Heart right ventricle (tissue), 16 donors: ENCODE measurements around the gene TMEM63B. TPM values are rescaled to one million over a fixed set of nuclear protein-coding genes. Genes with fewer than 3 reads are reported as not detected.
A peak's percentile ranks its signal among the peaks of the same experiment; 100 is the strongest.

Source experiments
- ATAC-seq, 8 donors: fragments of 200-7000 bp; cut with Tn5 transposase; one replicate each; pipeline ENCODE4 v1.9.1; 2020; ENCODE audit warnings: mild to moderate bottlenecking in 8 of 8, moderate library complexity in 8 of 8, moderate number of reproducible peaks in 1 of 8
- DNase-seq, 2 donors: peaks; one replicate each; pipeline ENCODE4 v3.0.0-alpha.2; 2020
- H3K27ac ChIP-seq, 10 donors: fragments of 200-600 bp; sonication (generic) in 2 of 10; one replicate each; pipeline versions ENCODE4 v1.5.0 to v1.8.0; 2020 to 2022; ENCODE audit warnings: mild to moderate bottlenecking in 3 of 10
- H3K27me3 ChIP-seq, 7 donors: fragments of 200-600 bp; one replicate each; pipeline ENCODE4 v1.8.0; 2021 to 2022; ENCODE audit warnings: mild to moderate bottlenecking in 2 of 7
- H3K36me3 ChIP-seq, 9 donors: fragments of 200-600 bp; sonication (generic) in 1 of 9; one replicate each; pipeline versions ENCODE4 v1.5.0 to v1.8.0; 2020 to 2022; ENCODE audit warnings: mild to moderate bottlenecking in 2 of 9
- H3K4me1 ChIP-seq, 9 donors: fragments of 200-600 bp; sonication (generic) in 1 of 9; one replicate each; pipeline versions ENCODE4 v1.5.0 to v1.8.0; 2020 to 2022; ENCODE audit warnings: mild to moderate bottlenecking in 4 of 9
- H3K4me3 ChIP-seq, 10 donors: fragments of 200-600 bp; sonication (generic) in 2 of 10; one replicate each; pipeline versions ENCODE4 v1.5.0 to v1.8.0; 2020 to 2022; ENCODE audit warnings: mild to moderate bottlenecking in 7 of 10, moderate library complexity in 2 of 10
- H3K9me3 ChIP-seq, 11 donors: fragments of 200-600 bp in 10 of 11; sonication (generic) in 2 of 11; one replicate each; pipeline versions ENCODE4 v1.5.0 to v1.8.0; 2013 to 2022; ENCODE audit warnings: mild to moderate bottlenecking in 2 of 11, control low read depth in 1 of 11, moderate library complexity in 1 of 11
- CTCF ChIP-seq, 9 donors: fragments of 200-600 bp; sonication (generic) in 2 of 9; IDR thresholded peaks; one replicate each; pipeline versions ENCODE4 v1.5.0 to v1.8.0; 2021 to 2022; ENCODE audit warnings: antibody characterized with exemption in 9 of 9, mild to moderate bottlenecking in 5 of 9, moderate library complexity in 1 of 9
- whole genome bisulfite sequencing, 2 donors: extraction: QIAGEN DNeasy Blood & Tissue Kit; methylation state at CpG; one replicate each; pipeline ENCODE4 v1.1.7; 2013; ENCODE audit warnings: inconsistent platforms in 1 of 2; 5-methylcytosine and 5-hydroxymethylcytosine counted together
- intact Hi-C, 10 donors: fragments of 100-400 bp; cut with DNase I; formaldehyde crosslinking; loops; one replicate each; pipeline versions ENCODE4 v1.11.1 to v1.14.2; 2022
- polyA plus RNA-seq, 2 donors: library from polyadenylated mRNA; stranded (reverse); fragments of 200-250 nt; gene quantifications; one replicate each; pipeline ENCODE4 v1.2.3, GENCODE V29; 2013
- total RNA-seq, 10 donors: library from RNA; stranded (reverse); fragmentation: NEBNext Ultra II Directional in 3 of 10; extraction: Animal tissue kit (Norgen Biotek cat#: 25700) in 3 of 10; gene quantifications; one replicate each; pipeline versions ENCODE4 v1.2.1 to v1.2.4, GENCODE V29; 2021 to 2023
- donor health status: Arrhythmogenic right ventricular cardiomyopathy.
- donor health status: ischemic (EF 13 %, LVEDD 7.1; RV severe dilation, severe dysfunction).
- donor health status: healthy with polysubstance abuse.
- donor health status: DM: no; HTN: yes; CAD: no.
- donor health status: DM: no; HTN: no; CAD: no.
- donor health status: ischemic (EF 25% LVEDD 6.9; RV normal size, moderate dysfunction).
- donor health status: ischemic (EF 25% LVEDD 5.7; RV mildly dilated, moderate dysfunction).
- donor health status: healthy.
- donor health status: DM: yes; HTN: yes; CAD: no.
- donor health status: Ischemic cardiomyopathy.
- donor health status: ischemic (EF 35%, LVEDD 5.7; RV mildly dilated, moderate dysfunction).
- donor health status: nonischemic (EF 11% LVEDD 7.7; RV severe dilation, severe dysfunction).
- donor health status: DM: yes; HTN: yes; CAD: no.
- donor health status: PGD.
- donor health status: ischemic (EF 29% LVEDD 5.4; RV normal size, mild dysfunction).
- donor health status: nonischemic (EF 23%, LVEDD 6.1; RV moderate dilation, normal function).

TMEM63B gene
- total and polyA plus RNA-seq, 12 donors: 20.3 to 67.1 (median 37.3) TPM

GRCh38 chr6:44079672-44080071 is 47.7 kb upstream of the TMEM63B start:
- no peak overlapping the region for H3K27ac ChIP-seq
- ATAC-seq: no peak
- whole genome bisulfite sequencing, 2 donors: 78 to 82% methylated on average over 3 of the region's 3 CpGs
- intact Hi-C loops: loop anchor here (1.0 to 10.0 kb wide), 21 partner anchors 65 to 475 kb away; no protein-coding TSS in a partner anchor
- peaks cover 0 to 20% (median 0%) of the 10 kb centered on the region in 7 donors for H3K27me3 ChIP-seq
- no peak for DNase-seq
- H3K4me1 ChIP-seq: peaks cover 20 to 53% (median 36%) of the 10 kb centered on the region in 9 donors
- no peak overlapping the region for H3K4me3 ChIP-seq
- H3K9me3 ChIP-seq: no peaks in the 10 kb centered on the region
- no peak for TF ChIP-seq CTCF (IDR thresholded peaks at IDR 0.05)
- H3K36me3 ChIP-seq: no peaks in the 10 kb centered on the region

- Histone ChIP-seq H3K36me3 (no peaks in the 10 kb centered on the region), H3K4me3 (no peak overlapping the region), H3K27ac (no peak overlapping the region), H3K4me1 (peaks cover 12 to 43% (median 25%) of the 10 kb centered on the region in 9 donors), H3K27me3 (peaks cover 0 to 20% (median 0%) of the 10 kb centered on the region in 7 donors), H3K9me3 (no peaks in the 10 kb centered on the region)
- ATAC-seq: no peak
- intact Hi-C loops: loop anchor here in 2 of 10 donors (10.0 kb wide), 1 partner anchor 476 kb away; no protein-coding TSS in a partner anchor
- WGBS, 2 donors: 81 to 86% methylated on average over 11 of the region's 11 CpGs
- no peak for DNase-seq
- no peak for TF ChIP-seq CTCF (IDR thresholded peaks at IDR 0.05)
These were observed 46.5 kb upstream of the TMEM63B start for GRCh38 chr6:44080561-44081521.

GRCh38 chr6:44081753-44082152 is 45.6 kb upstream of the TMEM63B start:
- DNase-seq (no peak), ATAC-seq (no peak)
- TF ChIP-seq CTCF (IDR thresholded peaks at IDR 0.05): no peak
- no peaks in the 10 kb centered on the region for H3K9me3 ChIP-seq
- H3K4me3 ChIP-seq: no peak overlapping the region
- no peak overlapping the region for H3K27ac ChIP-seq
- H3K36me3 ChIP-seq: no peaks in the 10 kb centered on the region
- intact Hi-C loops: loop anchor here in 2 of 10 donors (10.0 kb wide), 1 partner anchor 477 kb away; no protein-coding TSS in a partner anchor
- peaks cover 2 to 36% (median 17%) of the 10 kb centered on the region in 9 donors for H3K4me1 ChIP-seq
- WGBS, 2 donors: 90 to 96% methylated on average over 6 of the region's 6 CpGs
- peaks cover 0 to 11% (median 0%) of the 10 kb centered on the region in 7 donors for H3K27me3 ChIP-seq

GRCh38 chr6:44082872-44083321 is 44.5 kb upstream of the TMEM63B start:
- intact Hi-C loops: loop anchor here in 2 of 10 donors (10.0 kb wide), 1 partner anchor 478 kb away; no protein-coding TSS in a partner anchor
- no peaks in the 10 kb centered on the region for H3K36me3 ChIP-seq
- WGBS, 2 donors: 49 to 62% methylated on average over 8 of the region's 8 CpGs
- TF ChIP-seq CTCF (IDR thresholded peaks at IDR 0.05): no peak
- no peak overlapping the region for H3K4me3 ChIP-seq
- peaks cover 0 to under 1% (median 0%) of the 10 kb centered on the region in 7 donors for H3K27me3 ChIP-seq
- peaks cover 0 to 36% (median 14%) of the 10 kb centered on the region in 9 donors for H3K4me1 ChIP-seq
- ATAC-seq (peak in 5 of 8 donors; percentile 10 to 38 (median 35)), DNase-seq (no peak)
- no peaks in the 10 kb centered on the region for H3K9me3 ChIP-seq
- H3K27ac ChIP-seq: peak overlapping the region in 4 of 10 donors; percentile 2 to 41 (median 30)
